ENCODE results near the gene RBPJ.
"Not testable (repeated sequence)": the region's sequence is repeated elsewhere in the genome, so short reads cannot be mapped to it uniquely, and the experiment has no call there.

DNA sequence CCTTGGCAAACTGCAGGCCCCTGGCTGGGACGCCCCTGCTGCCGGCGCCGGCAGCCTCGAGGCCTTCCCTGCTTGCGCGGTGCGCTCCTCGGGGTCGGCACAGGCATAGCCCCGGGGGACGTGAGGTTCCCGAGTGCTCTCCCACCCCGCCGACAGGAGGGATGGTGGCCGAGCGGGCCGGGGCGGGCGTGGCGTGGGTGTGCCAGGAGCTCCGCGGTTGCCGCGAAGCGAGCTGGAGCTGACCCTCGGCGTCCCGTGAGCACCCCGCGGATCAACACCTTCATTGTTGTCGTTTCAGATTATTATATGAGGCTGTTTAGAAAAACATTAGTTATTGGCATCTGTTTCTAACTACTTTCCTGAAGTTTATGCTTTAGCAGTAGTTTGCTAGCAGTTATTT is 38.7 kb downstream of the RBPJ start:
- TF ChIP-seq CTCF (conservative IDR thresholded peaks at IDR 0.05 in 1 of 2, IDR thresholded peaks at IDR 0.05 in 1 of 2; ENCODE audit: low read depth in 1 of 2, low read length in 2 of 2); EZH2 (IDR thresholded peaks at IDR 0.05; ENCODE audit: low read length, missing control alignments): not testable (repeated sequence)
